Measurements from ENCODE around the gene LRP4. TPM values are rescaled to one million over a fixed set of nuclear protein-coding genes. Genes with fewer than 3 reads are reported as not detected.

LRP4 gene
- polyA plus RNA-seq, 1 donor (not counting 4 experiments of a cell fraction or from before 2014, with no cell fraction given), result 3.4 TPM

- peak within 1 kb of the TSS; percentile 62 to 87 (median 72) for H3K4me3 ChIP-seq (ENCODE audit: control insufficient read depth in 2 of 3, extremely low read depth in 1 of 3, insufficient read depth in 2 of 3, low read depth in 1 of 3, low read length in 3 of 3)
- H2AFZ ChIP-seq (ENCODE audit: control insufficient read depth, low read length), result peak within 1 kb of the TSS; percentile 80
- H3K79me2 ChIP-seq (ENCODE audit: control insufficient read depth, insufficient read depth, low read length), result peaks cover 50% of the 10 kb centered on the region
- peak within 1 kb of the TSS; percentile 87 for H3K4me2 ChIP-seq (ENCODE audit: control insufficient read depth, extremely low read depth, insufficient read depth, low read depth, low read length)
- H3K9me3 ChIP-seq (ENCODE audit: control insufficient read depth, low read depth, low read length), result no peaks in the 10 kb centered on the region
- peaks cover 13% of the 10 kb centered on the region for H3K4me1 ChIP-seq (ENCODE audit: control insufficient read depth, extremely low read depth, insufficient read depth, low read length)
- H3K27me3 ChIP-seq (ENCODE audit: control insufficient read depth, extremely low read depth, insufficient read depth, low read length), result no peaks in the 10 kb centered on the region
- dilution Hi-C loops (cut with MboI; ENCODE audit: extremely low pct_ligation_motif_present, low sequenced_read_pairs), result no loop called here
- FAIRE-seq (no peak), DNase-seq (ENCODE audit: low read depth, low spot score) (no peak)
- TF ChIP-seq CTCF (optimal IDR thresholded peaks at IDR 0.05 in 1 of 3, IDR thresholded peaks at IDR 0.05 in 1 of 3, conservative IDR thresholded peaks at IDR 0.05 in 1 of 3; ENCODE audit: extremely low read depth in 1 of 3, insufficient read depth in 2 of 3, low read length in 3 of 3), result no peak
- TF ChIP-seq EZH2 (IDR thresholded peaks at IDR 0.05; ENCODE audit: low read length), result no peak
- H3K27ac ChIP-seq (ENCODE audit: control insufficient read depth, insufficient read depth, low read length), result peak within 1 kb of the TSS; percentile 76
- H3K9me1 ChIP-seq (ENCODE audit: control insufficient read depth, extremely low read depth, insufficient read depth, low read length), result no peaks in the 10 kb centered on the region
- peaks cover 0 to 1% of the 10 kb centered on the region in 2 experiments for H3K36me3 ChIP-seq (ENCODE audit: control insufficient read depth in 2 of 2, extremely low read depth in 1 of 2, insufficient read depth in 2 of 2, low read length in 2 of 2)
- H4K20me1 ChIP-seq (ENCODE audit: control insufficient read depth, extremely low read depth, insufficient read depth, low read length), result no peaks in the 10 kb centered on the region
- H3K9ac ChIP-seq (ENCODE audit: control insufficient read depth, extremely low read depth, insufficient read depth, low read length), result peak within 1 kb of the TSS; percentile 83
Measured at GRCh38 chr11:46845740-46846509, 72.4 kb downstream of the LRP4 start, which contains the start of gene CKAP5. Gene CKAP5, minus strand, starts transcription at chr11:46846280. Its CDS starts 25,049 bp downstream, at chr11:46821231.

DNA sequence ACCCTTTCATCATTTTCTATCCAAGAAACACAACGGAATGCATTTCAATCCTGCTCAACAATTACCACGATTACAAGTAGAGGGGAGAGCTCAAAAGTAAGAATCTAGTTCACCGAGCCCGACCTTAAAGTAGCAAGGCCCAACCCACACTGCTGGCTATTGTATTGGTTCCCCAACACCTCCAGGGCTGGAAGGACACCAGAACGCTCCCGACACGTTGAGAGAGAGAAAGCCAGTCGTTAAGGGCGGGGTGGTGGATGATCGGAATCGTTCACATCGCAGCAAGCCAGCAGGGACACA, 73.0 kb downstream of the LRP4 start:
- dilution Hi-C loops (cut with MboI; ENCODE audit: extremely low pct_ligation_motif_present, low sequenced_read_pairs), result no loop called here
- peak overlapping the region; percentile 62 to 87 (median 72) for H3K4me3 ChIP-seq (ENCODE audit: control insufficient read depth in 2 of 3, extremely low read depth in 1 of 3, insufficient read depth in 2 of 3, low read depth in 1 of 3, low read length in 3 of 3)
- no peaks in the 10 kb centered on the region for H3K27me3 ChIP-seq (ENCODE audit: control insufficient read depth, extremely low read depth, insufficient read depth, low read length)
- peaks cover 55% of the 10 kb centered on the region for H3K79me2 ChIP-seq (ENCODE audit: control insufficient read depth, insufficient read depth, low read length)
- H3K4me2 ChIP-seq (ENCODE audit: control insufficient read depth, extremely low read depth, insufficient read depth, low read depth, low read length), result peak overlapping the region; percentile 87
- H3K9me1 ChIP-seq (ENCODE audit: control insufficient read depth, extremely low read depth, insufficient read depth, low read length), result no peaks in the 10 kb centered on the region
- peaks cover 0 to 1% of the 10 kb centered on the region in 2 experiments for H3K36me3 ChIP-seq (ENCODE audit: control insufficient read depth in 2 of 2, extremely low read depth in 1 of 2, insufficient read depth in 2 of 2, low read length in 2 of 2)
- TF ChIP-seq CTCF (optimal IDR thresholded peaks at IDR 0.05 in 1 of 3, IDR thresholded peaks at IDR 0.05 in 1 of 3, conservative IDR thresholded peaks at IDR 0.05 in 1 of 3; ENCODE audit: extremely low read depth in 1 of 3, insufficient read depth in 2 of 3, low read length in 3 of 3) (no peak), EZH2 (IDR thresholded peaks at IDR 0.05; ENCODE audit: low read length) (no peak)
- DNase-seq (ENCODE audit: low read depth, low spot score), result no peak
- no peaks in the 10 kb centered on the region for H4K20me1 ChIP-seq (ENCODE audit: control insufficient read depth, extremely low read depth, insufficient read depth, low read length)
- no peak for FAIRE-seq
- H3K4me1 ChIP-seq (ENCODE audit: control insufficient read depth, extremely low read depth, insufficient read depth, low read length), result peaks cover 13% of the 10 kb centered on the region
- peak overlapping the region; percentile 83 for H3K9ac ChIP-seq (ENCODE audit: control insufficient read depth, extremely low read depth, insufficient read depth, low read length)
- peak overlapping the region; percentile 76 for H3K27ac ChIP-seq (ENCODE audit: control insufficient read depth, insufficient read depth, low read length)
- H3K9me3 ChIP-seq (ENCODE audit: control insufficient read depth, low read depth, low read length), result no peaks in the 10 kb centered on the region
- H2AFZ ChIP-seq (ENCODE audit: control insufficient read depth, low read length), result peak overlapping the region; percentile 76

Measured in keratinocyte (primary cell).